GM20431 (cell line): ENCODE results near the gene TMEM145.

Experiments used
- in situ Hi-C: fragments of 300-500 bp; cut with MseI, MboI; formaldehyde crosslinking; loops from one replicate; pipeline ENCODE4 v1.15.0; 2020; ENCODE audit warnings: low sequenced_read_pairs; ENCODE audit not compliant: unreplicated experiment

TMEM145 gene

GRCh38 chr19:42276821-42277220 is 36.3 kb upstream of the TMEM145 start:
- in situ Hi-C loops: no loop called here

DNA sequence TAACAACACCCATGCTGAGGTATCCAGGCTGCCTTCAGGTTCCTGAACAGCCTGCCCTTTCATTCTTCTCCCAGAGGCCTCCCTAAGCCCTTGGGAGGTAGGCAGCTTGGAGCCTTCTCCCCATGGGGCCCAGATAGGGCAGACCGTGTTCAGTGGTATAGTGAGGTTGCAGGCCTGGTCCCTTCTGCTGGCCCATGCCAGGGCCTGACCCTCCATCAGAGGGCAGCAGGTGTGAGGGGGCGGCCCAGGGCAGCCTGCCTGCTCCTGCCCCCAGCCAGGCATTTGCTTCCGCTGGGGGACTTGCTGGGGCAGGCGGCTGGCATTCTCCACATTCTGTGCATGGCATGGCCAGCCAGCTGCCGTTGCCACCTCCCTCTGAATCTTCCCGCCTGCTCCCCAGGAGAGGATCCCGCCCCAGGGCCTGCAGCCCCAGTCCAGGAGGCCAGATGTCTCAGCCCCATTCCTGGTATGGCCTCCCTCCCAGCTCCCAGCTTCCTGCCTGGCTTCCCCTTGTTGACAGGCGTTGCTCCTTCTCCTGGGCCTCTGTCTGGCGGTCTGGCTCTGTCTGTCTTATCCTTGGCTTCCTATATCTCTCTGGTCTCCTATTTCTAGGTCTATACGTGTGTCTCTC is 35.2 kb upstream of the TMEM145 start:
- in situ Hi-C loops: no loop called here

DNA sequence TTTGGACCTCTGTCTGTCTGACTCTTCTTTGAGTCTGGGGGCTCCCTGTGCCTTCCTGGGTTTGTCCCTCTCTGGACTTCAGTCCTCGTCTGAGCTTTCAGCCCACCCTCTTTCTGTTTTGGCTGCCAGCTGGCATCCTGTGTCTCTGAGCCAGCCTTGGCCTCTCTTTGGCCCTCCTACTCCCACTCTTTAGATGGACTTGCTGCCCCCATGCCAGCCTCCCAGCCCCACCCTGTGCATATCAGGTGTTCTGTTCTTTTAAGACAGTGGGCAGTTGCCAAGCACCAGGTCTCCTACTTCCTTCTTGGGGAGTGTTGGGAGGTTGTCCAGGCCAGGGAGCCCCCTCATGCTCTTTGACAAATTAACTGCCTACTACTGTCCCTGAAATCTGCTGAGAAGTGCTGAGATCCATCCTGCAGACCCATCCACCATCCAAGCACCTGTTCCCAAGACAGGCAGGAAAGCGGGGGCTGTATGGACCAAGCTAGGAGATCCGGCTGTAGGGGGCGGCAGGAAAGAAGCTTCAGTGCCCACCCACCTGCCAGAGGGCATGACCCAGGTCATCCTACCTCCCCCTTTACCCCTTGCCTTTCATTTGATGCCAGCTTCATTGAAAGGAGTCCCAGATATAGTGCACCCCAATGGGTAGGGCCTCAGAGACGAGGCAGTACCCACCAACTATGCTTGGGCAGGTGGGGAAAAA is 34.5 kb upstream of the TMEM145 start:
- in situ Hi-C loops: no loop called here

DNA sequence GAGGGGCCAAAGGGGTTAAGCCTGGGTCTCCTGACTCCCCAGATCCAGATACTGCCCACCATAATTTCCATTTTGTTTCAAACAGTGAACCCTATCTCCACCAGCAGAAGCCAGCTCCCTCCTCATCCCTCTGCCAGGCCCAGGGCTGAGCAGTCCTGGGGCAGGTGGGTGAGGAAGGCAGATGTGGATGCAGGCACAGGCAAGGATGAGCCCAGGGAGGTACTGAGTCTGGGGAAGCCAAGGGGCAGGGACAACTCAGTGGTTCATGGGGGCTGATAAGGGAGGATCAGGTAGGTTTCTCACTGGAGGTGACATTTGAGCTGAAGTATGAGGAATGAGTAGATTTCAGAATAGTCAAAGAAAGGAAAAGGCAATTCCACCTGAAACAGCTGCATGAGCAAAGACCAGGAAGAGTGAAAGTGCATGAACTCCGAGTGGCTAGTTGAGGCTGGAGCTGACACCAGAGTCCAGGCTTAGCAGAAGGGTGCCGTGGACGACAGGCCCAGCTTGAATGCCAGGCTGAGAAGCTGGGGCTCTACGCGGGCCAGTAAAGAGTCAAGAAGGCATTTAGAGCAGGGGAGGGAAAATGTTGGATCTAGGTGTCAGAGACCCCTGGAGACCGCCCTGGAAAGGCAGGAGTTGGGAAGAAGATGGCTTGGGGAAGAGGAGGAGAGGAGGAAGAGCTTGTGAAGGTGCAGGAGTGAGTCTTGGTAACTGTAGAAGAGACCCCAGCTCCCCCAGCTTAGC is 33.8 kb upstream of the TMEM145 start:
- in situ Hi-C loops: no loop called here

DNA sequence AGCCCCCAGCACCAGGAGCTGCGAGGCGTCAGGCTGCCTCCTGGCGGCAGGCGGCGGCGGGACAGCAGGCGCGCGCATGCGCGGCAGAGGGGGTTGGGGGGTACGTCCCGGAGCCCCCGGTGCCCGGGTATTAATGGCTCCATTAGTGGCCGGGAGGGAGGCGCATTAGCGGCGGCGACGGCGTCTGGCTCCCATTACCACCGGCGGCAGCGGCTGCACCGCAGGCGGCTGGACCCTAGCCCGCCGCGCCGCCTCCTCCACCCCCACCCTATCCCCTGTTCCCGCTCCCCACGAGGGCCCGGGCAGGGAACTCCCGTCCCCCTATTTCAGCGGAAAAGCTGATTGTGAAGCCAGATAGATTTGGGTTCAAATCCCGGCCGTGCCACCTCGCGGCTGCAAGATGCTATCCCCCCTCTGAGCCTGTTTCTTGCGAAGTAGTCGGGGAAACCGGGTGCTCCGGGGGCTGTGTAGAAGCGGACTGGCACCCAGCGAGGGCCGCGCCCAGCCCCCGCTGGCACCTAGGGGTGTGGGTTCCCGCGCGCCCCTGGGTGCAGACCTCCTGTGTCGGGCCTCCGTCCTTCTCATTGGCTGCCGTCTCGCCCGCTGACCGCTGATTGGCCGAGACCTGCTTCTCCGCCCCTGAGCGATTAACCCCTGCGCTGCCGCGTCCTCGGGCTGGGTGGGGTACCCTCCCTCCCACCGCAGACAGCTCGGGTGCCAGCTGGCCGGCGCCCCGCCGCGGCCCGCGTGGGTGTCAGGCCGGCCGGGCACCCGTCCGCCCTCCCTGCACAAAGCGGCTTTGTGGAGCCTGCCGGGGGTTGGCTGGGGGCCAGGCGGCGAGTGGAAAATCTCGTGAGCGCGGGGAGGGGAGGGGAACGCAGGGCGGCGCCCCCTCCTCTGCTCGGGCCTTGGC is 33.0 kb upstream of the TMEM145 start:
- in situ Hi-C loops: no loop called here

- in situ Hi-C loops: no loop called here
These were observed 32.3 kb upstream of the TMEM145 start for GRCh38 chr19:42280815-42281145.

DNA sequence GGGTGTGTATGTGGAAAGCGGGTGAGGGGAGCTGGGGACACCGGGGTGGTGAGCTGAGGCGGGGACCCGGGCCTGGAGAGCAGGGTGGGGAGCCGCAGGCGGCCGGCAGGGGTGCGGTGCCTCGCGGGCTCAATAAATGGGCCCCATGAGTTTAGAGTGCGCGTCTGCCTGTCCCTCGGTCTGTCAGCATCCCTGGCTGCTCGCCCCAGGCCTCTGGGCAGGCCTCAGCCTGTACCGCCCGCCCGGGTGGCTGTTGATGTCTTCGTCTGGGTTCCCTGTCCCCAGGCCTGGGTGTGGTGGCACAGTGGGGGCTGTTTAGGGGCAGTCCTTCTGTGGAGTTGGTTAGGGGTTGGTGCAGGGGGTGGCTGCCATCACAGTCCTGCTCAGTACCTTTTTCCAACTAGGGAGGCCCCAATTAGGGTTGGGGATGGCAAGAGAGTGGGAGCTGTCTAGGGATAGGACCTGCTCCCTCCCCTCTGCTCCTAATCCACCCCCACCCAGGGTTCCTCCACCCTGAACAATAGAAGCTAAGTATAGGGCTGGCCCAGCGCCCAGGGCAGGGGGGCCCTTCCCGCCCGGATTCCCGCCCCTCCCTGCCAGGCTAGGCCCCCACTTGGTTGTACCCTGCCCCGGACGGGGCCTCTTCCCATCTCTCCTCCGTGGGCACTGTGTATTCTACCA is 31.8 kb upstream of the TMEM145 start:
- in situ Hi-C loops: no loop called here

- in situ Hi-C loops: no loop called here
These were observed 31.0 kb upstream of the TMEM145 start for GRCh38 chr19:42281827-42282762.

DNA sequence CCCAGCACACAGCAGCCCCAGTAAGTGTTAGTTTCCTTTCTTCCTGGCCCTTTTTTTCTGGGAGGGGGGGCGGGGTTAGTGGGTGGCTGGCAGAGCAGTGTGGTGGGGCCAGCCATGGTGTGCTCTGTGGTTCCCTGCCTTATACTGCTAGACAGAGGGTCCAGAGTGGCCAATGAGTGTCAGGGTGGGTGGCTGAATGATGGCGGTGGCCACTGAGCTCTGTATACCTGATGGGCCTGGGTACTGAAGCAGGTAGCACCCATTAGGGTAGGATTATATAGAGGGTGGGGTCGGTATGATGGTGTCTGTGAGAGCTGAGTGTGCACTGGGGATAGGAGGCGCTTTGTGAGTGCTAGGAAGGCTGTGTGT is 30.3 kb upstream of the TMEM145 start:
- in situ Hi-C loops: no loop called here

- in situ Hi-C loops: no loop called here
These were observed 29.7 kb upstream of the TMEM145 start for GRCh38 chr19:42283188-42284065.

GRCh38 chr19:42284066-42284501 is 29.0 kb upstream of the TMEM145 start:
- in situ Hi-C loops: no loop called here

DNA sequence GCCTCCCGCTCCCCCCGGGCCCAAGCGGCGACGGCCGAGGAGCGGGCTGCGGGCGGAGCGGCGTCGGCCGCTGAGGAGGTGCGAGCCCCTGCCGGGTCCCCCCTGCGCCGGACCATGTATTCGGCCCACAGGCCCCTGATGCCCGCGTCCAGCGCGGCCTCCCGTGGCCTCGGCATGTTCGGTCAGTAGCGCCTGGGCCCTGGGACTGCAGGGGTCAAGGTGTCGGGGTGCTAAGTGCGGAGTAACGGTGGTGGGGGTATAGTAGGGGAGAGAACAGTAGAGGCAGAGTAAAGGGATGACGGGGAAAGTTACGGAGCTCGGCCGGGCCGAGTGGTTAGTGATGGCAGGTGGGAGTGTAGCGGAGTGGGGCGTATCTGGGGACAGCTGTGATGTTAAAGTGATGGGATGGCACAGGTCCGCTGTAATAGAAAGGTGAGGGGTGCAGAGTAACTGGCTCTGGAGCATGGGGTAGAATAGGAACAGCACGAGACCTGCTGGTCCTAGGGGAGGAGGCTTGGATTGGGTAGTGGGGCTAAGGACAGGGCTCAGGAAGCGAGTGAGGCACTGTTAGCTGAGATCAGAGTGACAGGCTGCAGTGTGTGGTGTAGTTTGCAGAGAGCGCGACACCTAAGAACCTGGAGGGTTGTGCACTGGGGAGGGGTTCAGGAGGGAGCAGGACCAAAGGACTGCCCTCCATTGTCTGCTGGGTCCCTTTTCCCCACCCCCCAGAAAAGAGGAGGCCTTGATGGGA is 28.3 kb upstream of the TMEM145 start:
- in situ Hi-C loops: no loop called here

DNA sequence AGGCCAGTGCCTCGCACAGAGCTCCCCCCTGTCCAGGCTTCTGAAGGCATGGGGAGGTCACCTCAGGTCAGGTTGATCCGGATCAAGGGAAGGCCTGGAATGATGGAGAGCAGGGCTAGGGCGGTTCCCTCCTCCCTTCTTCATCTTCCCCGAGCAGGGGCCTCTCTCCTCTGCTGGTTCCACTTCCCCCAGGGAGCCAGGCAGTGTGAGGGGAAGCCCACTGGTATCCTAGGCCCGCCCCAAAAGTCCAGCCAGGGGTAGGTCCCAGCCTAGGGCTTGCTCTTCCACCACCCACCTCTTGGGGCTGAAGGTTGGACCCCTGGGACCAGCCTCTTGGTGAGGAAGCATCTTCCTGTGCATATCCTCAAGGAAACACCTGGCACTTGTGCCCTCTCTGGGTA is 27.6 kb upstream of the TMEM145 start:
- in situ Hi-C loops: no loop called here

GRCh38 chr19:42285988-42286348 is 27.1 kb upstream of the TMEM145 start:
- in situ Hi-C loops: no loop called here

- in situ Hi-C loops: no loop called here
These were observed 26.6 kb upstream of the TMEM145 start for GRCh38 chr19:42286349-42287016.

GRCh38 chr19:42287017-42287826 is 25.9 kb upstream of the TMEM145 start:
- in situ Hi-C loops: no loop called here
